ENCODE data around the gene TPD52L2.
A peak's percentile ranks its signal among the peaks of the same experiment; 100 is the strongest.

Gene TPD52L2

GRCh38 chr20:63835021-63835858 lies 29.8 kb upstream of the TPD52L2 start:
- no peak for TF ChIP-seq CTCF (conservative IDR thresholded peaks at IDR 0.05; ENCODE audit: control insufficient read depth, insufficient read depth, low read depth, low read length)
- H3K4me3 ChIP-seq (ENCODE audit: control insufficient read depth, low read depth, low read length): no peak overlapping the region
- peak; percentile 95 for DNase-seq (ENCODE audit: low read depth)

GRCh38 chr20:63836458-63837344 lies 28.4 kb upstream of the TPD52L2 start:
- TF ChIP-seq CTCF (conservative IDR thresholded peaks at IDR 0.05; ENCODE audit: control insufficient read depth, insufficient read depth, low read depth, low read length): no peak
- DNase-seq (ENCODE audit: low read depth): no peak
- H3K4me3 ChIP-seq (ENCODE audit: control insufficient read depth, low read depth, low read length): no peak overlapping the region

GRCh38 chr20:63837479-63837878 lies 27.6 kb upstream of the TPD52L2 start:
- DNase-seq (ENCODE audit: low read depth): no peak
- H3K4me3 ChIP-seq (ENCODE audit: control insufficient read depth, low read depth, low read length): no peak overlapping the region
- TF ChIP-seq CTCF (conservative IDR thresholded peaks at IDR 0.05; ENCODE audit: control insufficient read depth, insufficient read depth, low read depth, low read length): no peak

- H3K4me3 ChIP-seq (ENCODE audit: control insufficient read depth, low read depth, low read length): no peak overlapping the region
- no peak for DNase-seq (ENCODE audit: low read depth)
- no peak for TF ChIP-seq CTCF (conservative IDR thresholded peaks at IDR 0.05; ENCODE audit: control insufficient read depth, insufficient read depth, low read depth, low read length)
These were observed 25.4 kb upstream of the TPD52L2 start for GRCh38 chr20:63839620-63840019.

- no peak for TF ChIP-seq CTCF (conservative IDR thresholded peaks at IDR 0.05; ENCODE audit: control insufficient read depth, insufficient read depth, low read depth, low read length)
- H3K4me3 ChIP-seq (ENCODE audit: control insufficient read depth, low read depth, low read length): no peak overlapping the region
- no peak for DNase-seq (ENCODE audit: low read depth)
These were observed 24.7 kb upstream of the TPD52L2 start for GRCh38 chr20:63840405-63840828.

GRCh38 chr20:63842258-63842657 lies 22.8 kb upstream of the TPD52L2 start:
- no peak for DNase-seq (ENCODE audit: low read depth)

More at GRCh38 chr20:63842258-63842657, 22.8 kb upstream of the TPD52L2 start:
- H3K4me3 ChIP-seq (ENCODE audit: control insufficient read depth, low read depth, low read length): no peak overlapping the region
- no peak for TF ChIP-seq CTCF (conservative IDR thresholded peaks at IDR 0.05; ENCODE audit: control insufficient read depth, insufficient read depth, low read depth, low read length)

Measured in fibroblast of mammary gland (primary cell).